ENCODE measurements around the gene SFR1. TPM values are rescaled to one million over a fixed set of nuclear protein-coding genes. Genes with fewer than 3 reads are reported as not detected.

SFR1 gene
- polyA plus RNA-seq = 12.4 TPM

- Mint-ChIP-seq H3K4me3 (peak within 1 kb of the TSS; percentile 92 to 98 (median 96)), H3K36me3 (no peaks in the 10 kb centered on the region)
These were observed at the start of gene SFR1 for GRCh38 chr10:104121485-104122224. Gene SFR1 (plus strand): TSS chr10:104122171. CDS start chr10:104122184, 13 bp downstream.

GRCh38 chr10:104072786-104073185, 49.2 kb upstream of the SFR1 start:
- no peaks in the 10 kb centered on the region for H3K27me3 Mint-ChIP-seq
- H3K36me3 Mint-ChIP-seq = no peaks in the 10 kb centered on the region
- no peak overlapping the region for H3K27ac Mint-ChIP-seq
- no peaks in the 10 kb centered on the region for H3K9me3 Mint-ChIP-seq
- H3K4me1 Mint-ChIP-seq = no peaks in the 10 kb centered on the region
- H3K4me3 Mint-ChIP-seq = no peak overlapping the region

More at GRCh38 chr10:104121485-104122224, at the start of gene SFR1:
- H3K27ac Mint-ChIP-seq = peak within 1 kb of the TSS; percentile 99
- H3K9me3 Mint-ChIP-seq = no peaks in the 10 kb centered on the region
- peaks cover 11 to 21% (median 18%) of the 10 kb centered on the region in 3 donors for H3K4me1 Mint-ChIP-seq
- H3K27me3 Mint-ChIP-seq = no peaks in the 10 kb centered on the region

GRCh38 chr10:104074505-104074904, 47.5 kb upstream of the SFR1 start:
- Mint-ChIP-seq H3K4me3 (no peak overlapping the region), H3K36me3 (no peaks in the 10 kb centered on the region), H3K4me1 (no peaks in the 10 kb centered on the region), H3K9me3 (no peaks in the 10 kb centered on the region), H3K27ac (no peak overlapping the region), H3K27me3 (no peaks in the 10 kb centered on the region)

- Mint-ChIP-seq H3K27me3 (no peaks in the 10 kb centered on the region), H3K27ac (no peak overlapping the region), H3K4me1 (no peaks in the 10 kb centered on the region), H3K36me3 (no peaks in the 10 kb centered on the region), H3K9me3 (no peaks in the 10 kb centered on the region), H3K4me3 (no peak overlapping the region)
These were observed 45.2 kb upstream of the SFR1 start for GRCh38 chr10:104076743-104077160.

GRCh38 chr10:104077247-104077646, 44.7 kb upstream of the SFR1 start:
- Mint-ChIP-seq H3K27me3 (no peaks in the 10 kb centered on the region), H3K4me3 (no peak overlapping the region), H3K4me1 (no peaks in the 10 kb centered on the region), H3K27ac (no peak overlapping the region), H3K9me3 (no peaks in the 10 kb centered on the region), H3K36me3 (no peaks in the 10 kb centered on the region)

- Mint-ChIP-seq H3K9me3 (no peaks in the 10 kb centered on the region), H3K4me3 (no peak overlapping the region), H3K36me3 (no peaks in the 10 kb centered on the region), H3K27ac (no peak overlapping the region), H3K4me1 (no peaks in the 10 kb centered on the region), H3K27me3 (no peaks in the 10 kb centered on the region)
These were observed 44.3 kb upstream of the SFR1 start for GRCh38 chr10:104077663-104078151.

- H3K4me3 Mint-ChIP-seq = no peak overlapping the region
- no peaks in the 10 kb centered on the region for H3K4me1 Mint-ChIP-seq
- H3K9me3 Mint-ChIP-seq = no peaks in the 10 kb centered on the region
- no peak overlapping the region for H3K27ac Mint-ChIP-seq
- H3K27me3 Mint-ChIP-seq = no peaks in the 10 kb centered on the region
- H3K36me3 Mint-ChIP-seq = no peaks in the 10 kb centered on the region
These were observed 41.2 kb upstream of the SFR1 start for GRCh38 chr10:104080762-104081161.

- Mint-ChIP-seq H3K36me3 (no peaks in the 10 kb centered on the region), H3K4me3 (no peak overlapping the region), H3K27ac (no peak overlapping the region), H3K9me3 (no peaks in the 10 kb centered on the region), H3K4me1 (no peaks in the 10 kb centered on the region), H3K27me3 (no peaks in the 10 kb centered on the region)
These were observed 40.0 kb upstream of the SFR1 start for GRCh38 chr10:104081998-104082397.

- no peaks in the 10 kb centered on the region for H3K4me1 Mint-ChIP-seq
- no peaks in the 10 kb centered on the region for H3K27me3 Mint-ChIP-seq
- no peak overlapping the region for H3K4me3 Mint-ChIP-seq
- no peak overlapping the region for H3K27ac Mint-ChIP-seq
- no peaks in the 10 kb centered on the region for H3K36me3 Mint-ChIP-seq
- H3K9me3 Mint-ChIP-seq = peaks cover 0 to 2% (median 0%) of the 10 kb centered on the region in 3 donors
These were observed 37.4 kb upstream of the SFR1 start for GRCh38 chr10:104084482-104085142.

- H3K27me3 Mint-ChIP-seq = no peaks in the 10 kb centered on the region
- H3K4me1 Mint-ChIP-seq = no peaks in the 10 kb centered on the region
- H3K4me3 Mint-ChIP-seq = no peak within 1 kb of the TSS
- no peaks in the 10 kb centered on the region for H3K36me3 Mint-ChIP-seq
- peaks cover 0 to 2% (median 0%) of the 10 kb centered on the region in 3 donors for H3K9me3 Mint-ChIP-seq
- H3K27ac Mint-ChIP-seq = no peak within 1 kb of the TSS
These were observed 36.1 kb upstream of the SFR1 start, which contains the start of gene COL17A1 for GRCh38 chr10:104085801-104086400. Gene COL17A1 (minus strand): TSS chr10:104085880. CDS start chr10:104080673, 5,207 bp downstream.

- Mint-ChIP-seq H3K27me3 (no peaks in the 10 kb centered on the region), H3K36me3 (no peaks in the 10 kb centered on the region), H3K4me1 (no peaks in the 10 kb centered on the region), H3K4me3 (no peak overlapping the region), H3K27ac (no peak overlapping the region), H3K9me3 (peaks cover 0 to 2% (median 2%) of the 10 kb centered on the region in 3 donors)
These were observed 33.7 kb upstream of the SFR1 start for GRCh38 chr10:104088239-104088638.

- H3K36me3 Mint-ChIP-seq = no peaks in the 10 kb centered on the region
- H3K4me1 Mint-ChIP-seq = no peaks in the 10 kb centered on the region
- no peak overlapping the region for H3K4me3 Mint-ChIP-seq
These were observed 32.4 kb upstream of the SFR1 start for GRCh38 chr10:104089621-104090020.

GRCh38 chr10:104090611-104091010, 31.4 kb upstream of the SFR1 start:
- H3K4me3 Mint-ChIP-seq = no peak overlapping the region
- peaks cover 0 to 4% (median 2%) of the 10 kb centered on the region in 3 donors for H3K9me3 Mint-ChIP-seq
- H3K27ac Mint-ChIP-seq = no peak overlapping the region
- no peaks in the 10 kb centered on the region for H3K4me1 Mint-ChIP-seq
- H3K36me3 Mint-ChIP-seq = no peaks in the 10 kb centered on the region
- no peaks in the 10 kb centered on the region for H3K27me3 Mint-ChIP-seq

More at GRCh38 chr10:104089621-104090020, 32.4 kb upstream of the SFR1 start:
- Mint-ChIP-seq H3K27ac (no peak overlapping the region), H3K9me3 (peaks cover 0 to 4% (median 2%) of the 10 kb centered on the region in 3 donors), H3K27me3 (no peaks in the 10 kb centered on the region)

- H3K4me1 Mint-ChIP-seq = no peaks in the 10 kb centered on the region
- H3K9me3 Mint-ChIP-seq = peaks cover 0 to 6% (median 2%) of the 10 kb centered on the region in 3 donors
- H3K27me3 Mint-ChIP-seq = no peaks in the 10 kb centered on the region
- H3K27ac Mint-ChIP-seq = no peak overlapping the region
- peaks cover 2% of the 10 kb centered on the region for H3K36me3 Mint-ChIP-seq
- no peak overlapping the region for H3K4me3 Mint-ChIP-seq
These were observed 29.2 kb upstream of the SFR1 start for GRCh38 chr10:104092749-104093148.

- Mint-ChIP-seq H3K27me3 (peaks cover 3% of the 10 kb centered on the region), H3K4me3 (no peak overlapping the region), H3K9me3 (peaks cover 0 to 4% (median 2%) of the 10 kb centered on the region in 3 donors), H3K4me1 (no peaks in the 10 kb centered on the region), H3K36me3 (peaks cover 2% of the 10 kb centered on the region), H3K27ac (no peak overlapping the region)
These were observed 25.3 kb upstream of the SFR1 start for GRCh38 chr10:104096692-104097091.
